ENCODE data around the gene THAP7.

- TF ChIP-seq CTCF (CRISPR knock-in tag; IDR thresholded peaks at IDR 0.05) (no peak), RAD21 (CRISPR knock-in tag; IDR thresholded peaks at IDR 0.05) (no peak), NR2C2 (CRISPR knock-in tag; IDR thresholded peaks at IDR 0.05; ENCODE audit: borderline replicate concordance) (no peak), U2AF1 (optimal IDR thresholded peaks at IDR 0.05; ENCODE audit: low read depth, low read length) (no peak), HCFC1 (IDR thresholded peaks at IDR 0.05; ENCODE audit: low read depth, low read length) (no peak), ZNF138 (CRISPR knock-in tag; IDR thresholded peaks at IDR 0.05; ENCODE audit: low read depth) (no peak), RFX5 (IDR thresholded peaks at IDR 0.05; ENCODE audit: low read depth, low read length) (no peak), MBD4 (IDR thresholded peaks at IDR 0.05; ENCODE audit: borderline replicate concordance, low read length) (no peak), CEBPB (IDR thresholded peaks at IDR 0.05; ENCODE audit: borderline replicate concordance, low read depth, low read length) (no peak), RBAK (CRISPR knock-in tag; IDR thresholded peaks at IDR 0.05) (no peak), RXRA (CRISPR knock-in tag; IDR thresholded peaks at IDR 0.05) (no peak)
These were observed 45.8 kb upstream of the THAP7 start for GRCh38 chr22:21047730-21048129.
